ENCODE measurements around the gene ZNF146.

ZNF146 gene

DNA sequence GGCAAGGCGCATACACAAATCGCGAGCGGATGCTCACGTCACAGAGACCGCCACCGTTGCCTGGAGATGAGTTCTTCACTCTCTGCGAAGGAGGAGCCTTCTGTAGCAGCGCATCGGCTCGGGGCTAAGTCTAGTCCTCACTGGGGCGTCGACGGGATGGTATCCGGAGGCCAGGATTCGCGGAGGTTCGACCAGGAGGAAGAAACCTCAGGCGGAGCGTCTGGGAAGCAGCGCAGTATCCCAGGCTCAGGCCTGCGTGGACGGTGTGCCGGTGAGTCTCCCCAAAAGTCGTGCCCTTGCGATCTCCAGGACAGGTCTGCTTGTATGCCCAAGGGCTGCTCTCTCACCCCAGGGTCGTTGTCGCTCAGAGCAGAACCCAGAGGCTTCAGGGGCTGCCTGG, 40.4 kb downstream of the ZNF146 start:
- no peak overlapping the region for H3K9ac ChIP-seq (ENCODE audit: low read length)

DNA sequence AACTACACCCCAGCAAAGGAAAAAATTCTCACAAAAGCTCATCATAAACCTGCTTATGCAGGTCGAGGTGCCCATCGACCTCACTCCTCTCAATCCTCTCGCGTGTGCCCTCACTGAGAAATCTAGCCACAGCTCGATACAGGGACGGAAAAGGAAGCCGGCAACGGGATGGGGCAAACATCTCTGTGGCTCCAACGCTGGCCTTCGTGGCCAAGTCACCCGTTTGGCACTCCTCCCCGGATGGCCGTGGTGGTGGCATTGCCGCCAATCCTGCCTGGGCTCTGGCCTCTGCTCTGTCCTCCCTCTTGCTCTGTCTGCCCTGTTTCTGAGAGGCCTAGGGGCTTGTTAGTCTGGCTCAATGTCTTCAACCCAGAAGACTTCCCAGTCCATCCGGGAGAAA, 41.2 kb downstream of the ZNF146 start:
- no peaks in the 10 kb centered on the region for H3K79me1 ChIP-seq (replicated peaks; ENCODE audit: low read length, poor library complexity, severe bottlenecking)
- WGBS, result 94% methylated on average over 15 of the region's 15 CpGs
- H2BK12ac ChIP-seq (ENCODE audit: low read length in 2 of 2), result no peak overlapping the region

More for the DNA sequence above, 40.4 kb downstream of the ZNF146 start:
- no peaks in the 10 kb centered on the region for H3K4me1 ChIP-seq (ENCODE audit: control insufficient read depth, insufficient read depth, low read depth, low read length)
- H4K91ac ChIP-seq (ENCODE audit: low read length), result no peak overlapping the region
- H2BK120ac ChIP-seq (ENCODE audit: low read depth, low read length), result no peak overlapping the region
- H3K79me1 ChIP-seq (replicated peaks; ENCODE audit: low read length, poor library complexity, severe bottlenecking), result no peaks in the 10 kb centered on the region
- H3K27me3 ChIP-seq (ENCODE audit: control insufficient read depth in 1 of 2, insufficient read depth in 1 of 2, low read length in 2 of 2), result no peaks in the 10 kb centered on the region
- H2BK5ac ChIP-seq (ENCODE audit: low read depth, low read length, poor library complexity, severe bottlenecking), result no peak overlapping the region
- no peak overlapping the region for H3K27ac ChIP-seq (ENCODE audit: low read length, poor library complexity, severe bottlenecking)
- H2BK15ac ChIP-seq (ENCODE audit: low read depth, poor library complexity, severe bottlenecking), result no peak overlapping the region
- peaks cover 0 to 10% of the 10 kb centered on the region in 2 experiments for H3K36me3 ChIP-seq (ENCODE audit: control insufficient read depth in 1 of 2, insufficient read depth in 2 of 2, low read depth in 1 of 2, low read length in 2 of 2)
- no peak overlapping the region for H4K8ac ChIP-seq (ENCODE audit: low read length)
- no peak overlapping the region for H3K18ac ChIP-seq (ENCODE audit: low read depth in 1 of 2, low read length in 2 of 2)
- H2BK12ac ChIP-seq (ENCODE audit: low read length in 2 of 2), result no peak overlapping the region
- no peak for DNase-seq
- H3K4ac ChIP-seq (ENCODE audit: low read depth in 1 of 2, low read length in 2 of 2), result no peak overlapping the region
- H3K23ac ChIP-seq (ENCODE audit: low read length in 2 of 2), result no peak overlapping the region
- H2AFZ ChIP-seq (ENCODE audit: low read depth, low read length), result no peak overlapping the region
- H3K4me2 ChIP-seq (ENCODE audit: low read length, poor library complexity, severe bottlenecking), result no peak overlapping the region
- no peak overlapping the region for H3K4me3 ChIP-seq (ENCODE audit: insufficient read depth in 1 of 2, low read depth in 1 of 2, low read length in 2 of 2)
- H3K14ac ChIP-seq (ENCODE audit: low read length in 2 of 2), result no peak overlapping the region
- 86% methylated on average over 28 of the region's 28 CpGs for WGBS
- H2AK5ac ChIP-seq (ENCODE audit: low read length, severe bottlenecking), result no peak overlapping the region
- H3K9me3 ChIP-seq (ENCODE audit: control insufficient read depth, low read length), result no peaks in the 10 kb centered on the region

DNA sequence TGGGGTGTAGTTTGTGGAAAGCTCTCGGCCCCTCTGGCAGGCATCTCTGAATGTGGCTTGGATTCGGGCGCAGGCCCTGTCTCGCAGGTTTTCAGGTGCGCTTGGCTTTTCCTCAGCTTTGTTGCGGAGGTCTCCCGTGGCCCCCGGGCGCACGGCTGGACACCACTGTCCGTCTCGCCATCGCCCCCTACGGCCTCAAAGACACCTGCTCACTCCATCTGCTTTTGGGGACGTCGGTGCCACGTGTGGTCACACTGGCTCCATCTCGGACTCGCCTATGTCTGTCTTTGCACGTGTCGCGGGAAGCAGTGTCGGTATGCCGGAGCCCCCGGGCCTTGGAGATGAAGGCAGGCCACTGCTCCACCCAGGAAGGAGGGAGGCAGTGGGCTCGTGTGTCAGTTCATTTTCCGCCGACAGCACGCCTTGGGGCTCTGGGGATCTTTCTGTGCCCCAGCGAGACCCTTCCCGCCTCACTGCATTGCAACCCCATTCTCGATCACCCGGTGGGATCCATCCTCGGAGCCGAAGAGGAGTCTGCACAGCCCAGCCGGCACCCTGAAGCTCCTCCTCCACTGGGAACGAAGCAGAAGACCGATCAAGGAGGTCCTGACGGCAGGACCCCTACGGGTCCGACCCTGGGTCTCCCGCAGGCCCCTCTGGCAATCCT, 42.1 kb downstream of the ZNF146 start:
- Histone ChIP-seq H2BK12ac (ENCODE audit: low read length in 2 of 2) (no peak overlapping the region), H2AK5ac (ENCODE audit: low read length, severe bottlenecking) (no peak overlapping the region), H2BK120ac (ENCODE audit: low read depth, low read length) (no peak overlapping the region), H3K14ac (ENCODE audit: low read length in 2 of 2) (no peak overlapping the region), H3K4me2 (ENCODE audit: low read length, poor library complexity, severe bottlenecking) (no peak overlapping the region), H4K8ac (ENCODE audit: low read length) (peak overlapping the region; percentile 37), H3K4ac (ENCODE audit: low read depth in 1 of 2, low read length in 2 of 2) (no peak overlapping the region), H3K36me3 (ENCODE audit: control insufficient read depth in 1 of 2, insufficient read depth in 2 of 2, low read depth in 1 of 2, low read length in 2 of 2) (peaks cover 0 to 10% of the 10 kb centered on the region in 2 experiments), H3K27ac (ENCODE audit: low read length, poor library complexity, severe bottlenecking) (no peak overlapping the region), H3K18ac (ENCODE audit: low read depth in 1 of 2, low read length in 2 of 2) (no peak overlapping the region), H3K27me3 (ENCODE audit: control insufficient read depth in 1 of 2, insufficient read depth in 1 of 2, low read length in 2 of 2) (no peaks in the 10 kb centered on the region), H3K79me1 (replicated peaks; ENCODE audit: low read length, poor library complexity, severe bottlenecking) (no peaks in the 10 kb centered on the region), H2AFZ (ENCODE audit: low read depth, low read length) (peak overlapping the region; percentile 23), H3K23ac (ENCODE audit: low read length in 2 of 2) (no peak overlapping the region), H2BK5ac (ENCODE audit: low read depth, low read length, poor library complexity, severe bottlenecking) (no peak overlapping the region), H2BK15ac (ENCODE audit: low read depth, poor library complexity, severe bottlenecking) (no peak overlapping the region), H3K4me1 (ENCODE audit: control insufficient read depth, insufficient read depth, low read depth, low read length) (no peaks in the 10 kb centered on the region), H3K9ac (ENCODE audit: low read length) (peak overlapping the region; percentile 77), H3K4me3 (ENCODE audit: insufficient read depth in 1 of 2, low read depth in 1 of 2, low read length in 2 of 2) (peak overlapping the region; percentile 26 to 72), H3K9me3 (ENCODE audit: control insufficient read depth, low read length) (no peaks in the 10 kb centered on the region), H4K91ac (ENCODE audit: low read length) (no peak overlapping the region)
- DNase-seq, result no peak
- 84% methylated on average over 42 of the region's 42 CpGs for WGBS

More for the DNA sequence above, 41.2 kb downstream of the ZNF146 start:
- no peak overlapping the region for H3K18ac ChIP-seq (ENCODE audit: low read depth in 1 of 2, low read length in 2 of 2)
- H3K4ac ChIP-seq (ENCODE audit: low read depth in 1 of 2, low read length in 2 of 2), result no peak overlapping the region
- H2BK5ac ChIP-seq (ENCODE audit: low read depth, low read length, poor library complexity, severe bottlenecking), result no peak overlapping the region
- H2AFZ ChIP-seq (ENCODE audit: low read depth, low read length), result no peak overlapping the region
- no peak overlapping the region for H3K4me2 ChIP-seq (ENCODE audit: low read length, poor library complexity, severe bottlenecking)
- no peak overlapping the region for H3K9ac ChIP-seq (ENCODE audit: low read length)
- H2BK120ac ChIP-seq (ENCODE audit: low read depth, low read length), result no peak overlapping the region
- H4K8ac ChIP-seq (ENCODE audit: low read length), result no peak overlapping the region
- no peak overlapping the region for H2BK15ac ChIP-seq (ENCODE audit: low read depth, poor library complexity, severe bottlenecking)
- no peak overlapping the region for H3K27ac ChIP-seq (ENCODE audit: low read length, poor library complexity, severe bottlenecking)
- no peak overlapping the region for H4K91ac ChIP-seq (ENCODE audit: low read length)
- H3K23ac ChIP-seq (ENCODE audit: low read length in 2 of 2), result no peak overlapping the region
- H3K36me3 ChIP-seq (ENCODE audit: control insufficient read depth in 1 of 2, insufficient read depth in 2 of 2, low read depth in 1 of 2, low read length in 2 of 2), result peaks cover 0 to 10% of the 10 kb centered on the region in 2 experiments
- H3K27me3 ChIP-seq (ENCODE audit: control insufficient read depth in 1 of 2, insufficient read depth in 1 of 2, low read length in 2 of 2), result no peaks in the 10 kb centered on the region
- H3K4me1 ChIP-seq (ENCODE audit: control insufficient read depth, insufficient read depth, low read depth, low read length), result no peaks in the 10 kb centered on the region
- no peak overlapping the region for H3K4me3 ChIP-seq (ENCODE audit: insufficient read depth in 1 of 2, low read depth in 1 of 2, low read length in 2 of 2)
- no peak overlapping the region for H3K14ac ChIP-seq (ENCODE audit: low read length in 2 of 2)
- no peaks in the 10 kb centered on the region for H3K9me3 ChIP-seq (ENCODE audit: control insufficient read depth, low read length)
- DNase-seq, result no peak
- H2AK5ac ChIP-seq (ENCODE audit: low read length, severe bottlenecking), result no peak overlapping the region

DNA sequence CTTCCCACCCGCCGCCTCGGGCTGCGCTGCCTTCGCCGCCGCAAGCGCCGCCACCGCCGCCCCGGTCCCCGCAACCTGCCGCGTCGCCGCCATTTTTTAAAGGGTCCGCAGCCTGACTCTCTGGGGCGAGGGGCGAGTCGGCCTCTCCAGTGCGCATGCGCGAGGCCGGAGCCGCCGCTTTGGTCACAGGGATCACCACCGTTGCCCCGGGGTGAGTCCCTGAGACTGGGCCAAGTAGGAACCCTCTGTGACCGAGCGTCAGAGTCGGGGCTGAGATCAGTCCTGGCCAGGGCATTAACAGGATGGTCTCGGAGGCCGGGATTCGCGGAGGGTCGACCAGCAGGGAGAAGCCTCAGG, 42.6 kb downstream of the ZNF146 start:
- Histone ChIP-seq H3K27ac (ENCODE audit: low read length, poor library complexity, severe bottlenecking) (no peak overlapping the region), H3K9me3 (ENCODE audit: control insufficient read depth, low read length) (no peaks in the 10 kb centered on the region), H3K4me3 (ENCODE audit: insufficient read depth in 1 of 2, low read depth in 1 of 2, low read length in 2 of 2) (peak overlapping the region; percentile 26 to 72), H3K4me1 (ENCODE audit: control insufficient read depth, insufficient read depth, low read depth, low read length) (no peaks in the 10 kb centered on the region), H3K36me3 (ENCODE audit: control insufficient read depth in 1 of 2, insufficient read depth in 2 of 2, low read depth in 1 of 2, low read length in 2 of 2) (peaks cover 0 to 10% of the 10 kb centered on the region in 2 experiments), H2BK12ac (ENCODE audit: low read length in 2 of 2) (no peak overlapping the region), H3K18ac (ENCODE audit: low read depth in 1 of 2, low read length in 2 of 2) (no peak overlapping the region), H3K4ac (ENCODE audit: low read depth in 1 of 2, low read length in 2 of 2) (no peak overlapping the region), H3K23ac (ENCODE audit: low read length in 2 of 2) (no peak overlapping the region), H2BK120ac (ENCODE audit: low read depth, low read length) (no peak overlapping the region), H3K14ac (ENCODE audit: low read length in 2 of 2) (no peak overlapping the region), H3K9ac (ENCODE audit: low read length) (peak overlapping the region; percentile 77), H2AK5ac (ENCODE audit: low read length, severe bottlenecking) (no peak overlapping the region), H4K8ac (ENCODE audit: low read length) (peak overlapping the region; percentile 37), H2AFZ (ENCODE audit: low read depth, low read length) (peak overlapping the region; percentile 23), H2BK15ac (ENCODE audit: low read depth, poor library complexity, severe bottlenecking) (no peak overlapping the region), H4K91ac (ENCODE audit: low read length) (no peak overlapping the region), H3K4me2 (ENCODE audit: low read length, poor library complexity, severe bottlenecking) (no peak overlapping the region), H3K27me3 (ENCODE audit: control insufficient read depth in 1 of 2, insufficient read depth in 1 of 2, low read length in 2 of 2) (no peaks in the 10 kb centered on the region), H3K79me1 (replicated peaks; ENCODE audit: low read length, poor library complexity, severe bottlenecking) (no peaks in the 10 kb centered on the region), H2BK5ac (ENCODE audit: low read depth, low read length, poor library complexity, severe bottlenecking) (no peak overlapping the region)
- no peak for DNase-seq
- WGBS, result 60% methylated on average over 37 of the region's 37 CpGs

All from mesenchymal stem cell (in vitro differentiated cells and primary cell).